ENCODE results near the gene LHX6. TPM values are rescaled to one million over a fixed set of nuclear protein-coding genes. Genes with fewer than 3 reads are reported as not detected.

Gene LHX6
- total RNA-seq, 1 experiment from 2014 or later, result 4.1 TPM

- H4K20me1 ChIP-seq (ENCODE audit: insufficient read depth), result no peaks in the 10 kb centered on the region
- POLR2A ChIA-PET, result no interaction called here
Observed at GRCh38 chr9:122213102-122213588, 15.6 kb downstream of the LHX6 start.

GRCh38 chr9:122212473-122213004 is 16.2 kb downstream of the LHX6 start:
- ATAC-seq (no peak), DNase-seq (ENCODE audit: low read depth, low spot score) (no peak)
- BruUV-seq (replicated peaks), result no TSS peak
- intact Hi-C loops (cut with micrococcal nuclease), result no loop called here
- Histone ChIP-seq H3K4me1 (ENCODE audit: control insufficient read depth in 1 of 2, insufficient read depth in 2 of 2, low read length in 2 of 2) (peaks cover 3 to 16% of the 10 kb centered on the region in 2 experiments; a peak in 3 of 4 replicates), H3K79me2 (ENCODE audit: insufficient read depth, low read length) (no peaks in the 10 kb centered on the region), H3K36me3 (ENCODE audit: control insufficient read depth in 1 of 2, insufficient read depth in 2 of 2, low read length in 2 of 2) (no peaks in the 10 kb centered on the region), H3K9ac (ENCODE audit: low read length) (no peak overlapping the region), H3K4me3 (replicated peaks in 1 of 2; ENCODE audit: low read depth in 1 of 2, low read length in 2 of 2) (no peak overlapping the region), H3K4me2 (ENCODE audit: low read length) (no peak overlapping the region), H3K9me3 (ENCODE audit: control insufficient read depth in 1 of 2, insufficient read depth in 1 of 2, low read depth in 1 of 2, low read length in 2 of 2) (no peaks in the 10 kb centered on the region), H3K27ac (ENCODE audit: low read depth, low read length) (no peak overlapping the region), H3K9me2 (ENCODE audit: insufficient read depth) (no peaks in the 10 kb centered on the region), H4K20me1 (ENCODE audit: insufficient read depth) (no peaks in the 10 kb centered on the region), H3K27me3 (ENCODE audit: insufficient read depth, low read length) (no peaks in the 10 kb centered on the region), H2AFZ (ENCODE audit: low read depth, low read length, poor library complexity, severe bottlenecking) (no peak overlapping the region)
- ChIA-PET POLR2A (no interaction called here), RAD21 (ENCODE audit: low non-redundant PET in 1 of 2, low total read pairs in 2 of 2, uncharacterized antibody in 2 of 2, unreplicated experiment in 2 of 2) (no interaction called here), CTCF (no interaction called here)
- TF ChIP-seq SP1 (IDR thresholded peaks at IDR 0.05; ENCODE audit: low read depth), result no peak
- no peak for TF ChIP-seq POLR2AphosphoS5 (IDR thresholded peaks at IDR 0.05; ENCODE audit: low read depth, low read length)
- TF ChIP-seq REST (IDR thresholded peaks at IDR 0.05; ENCODE audit: low read depth), result no peak
- TF ChIP-seq ELF1 (IDR thresholded peaks at IDR 0.05; ENCODE audit: borderline replicate concordance, low read depth), result no peak
- no peak for TF ChIP-seq SRF (IDR thresholded peaks at IDR 0.05; ENCODE audit: low read depth)
- TF ChIP-seq EZH2phosphoT487 (IDR thresholded peaks at IDR 0.05; ENCODE audit: borderline replicate concordance), result no peak
- no peak for TF ChIP-seq ZBTB33 (IDR thresholded peaks at IDR 0.05; ENCODE audit: extremely low read depth, insufficient replicate concordance, low read length)
- no peak for TF ChIP-seq SIN3A (IDR thresholded peaks at IDR 0.05; ENCODE audit: low read depth)
- TF ChIP-seq RAD21 (IDR thresholded peaks at IDR 0.05; ENCODE audit: low read depth), result no peak
- no peak for TF ChIP-seq CTCF (IDR thresholded peaks at IDR 0.05 in 2 of 3, conservative IDR thresholded peaks at IDR 0.05 in 1 of 3; ENCODE audit: borderline replicate concordance in 1 of 3, insufficient read depth in 1 of 3, low read depth in 2 of 3, low read length in 2 of 3)

More at GRCh38 chr9:122213102-122213588, 15.6 kb downstream of the LHX6 start:
- H3K79me2 ChIP-seq (ENCODE audit: insufficient read depth, low read length), result no peaks in the 10 kb centered on the region
- BruUV-seq (replicated peaks), result TSS peak; percentile 44
- CTCF ChIA-PET, result no interaction called here
- peak overlapping the region; percentile 23 to 62; a peak in 3 of 4 replicates for H3K4me3 ChIP-seq (replicated peaks in 1 of 2; ENCODE audit: low read depth in 1 of 2, low read length in 2 of 2)
- RAD21 ChIA-PET (ENCODE audit: low non-redundant PET in 1 of 2, low total read pairs in 2 of 2, uncharacterized antibody in 2 of 2, unreplicated experiment in 2 of 2), result interaction anchor here in 1 of 2 experiments (1.1 kb wide), 1 partner anchor 138 kb away, joined by 3 read pairs; no protein-coding TSS in a partner anchor
- peak overlapping the region; percentile 96 for H3K4me2 ChIP-seq (ENCODE audit: low read length)
- no peak for ATAC-seq
- H3K9ac ChIP-seq (ENCODE audit: low read length), result peak overlapping the region; percentile 32; the same call in 1 of the 2 replicates
- no peaks in the 10 kb centered on the region for H3K27me3 ChIP-seq (ENCODE audit: insufficient read depth, low read length)
- intact Hi-C loops (cut with micrococcal nuclease), result no loop called here
- TF ChIP-seq SIN3A (IDR thresholded peaks at IDR 0.05; ENCODE audit: low read depth), result no peak
- peaks cover 3 to 19% of the 10 kb centered on the region in 2 experiments; a peak in 3 of 4 replicates for H3K4me1 ChIP-seq (ENCODE audit: control insufficient read depth in 1 of 2, insufficient read depth in 2 of 2, low read length in 2 of 2)
- no peaks in the 10 kb centered on the region for H3K9me2 ChIP-seq (ENCODE audit: insufficient read depth)
- no peak overlapping the region for H2AFZ ChIP-seq (ENCODE audit: low read depth, low read length, poor library complexity, severe bottlenecking)
- H3K36me3 ChIP-seq (ENCODE audit: control insufficient read depth in 1 of 2, insufficient read depth in 2 of 2, low read length in 2 of 2), result no peaks in the 10 kb centered on the region
- DNase-seq (ENCODE audit: low read depth, low spot score), result no peak
- no peak overlapping the region; the same call in 1 of the 2 replicates for H3K27ac ChIP-seq (ENCODE audit: low read depth, low read length)
- H3K9me3 ChIP-seq (ENCODE audit: control insufficient read depth in 1 of 2, insufficient read depth in 1 of 2, low read depth in 1 of 2, low read length in 2 of 2), result no peaks in the 10 kb centered on the region
